Activated T-cell treated with anti-CD3 and anti-CD28 coated beads for 1 hour (primary cell): ENCODE data around the gene FDCSP.
"Not testable (repeated sequence)": the region's sequence is repeated elsewhere in the genome, so short reads cannot be mapped to it uniquely, and the experiment has no call there.

Source experiments
- DNase-seq: peaks from one replicate; pipeline ENCODE4 v3.0.0-alpha.2; 2020; ENCODE audit warnings: low read depth

Gene FDCSP

DNA sequence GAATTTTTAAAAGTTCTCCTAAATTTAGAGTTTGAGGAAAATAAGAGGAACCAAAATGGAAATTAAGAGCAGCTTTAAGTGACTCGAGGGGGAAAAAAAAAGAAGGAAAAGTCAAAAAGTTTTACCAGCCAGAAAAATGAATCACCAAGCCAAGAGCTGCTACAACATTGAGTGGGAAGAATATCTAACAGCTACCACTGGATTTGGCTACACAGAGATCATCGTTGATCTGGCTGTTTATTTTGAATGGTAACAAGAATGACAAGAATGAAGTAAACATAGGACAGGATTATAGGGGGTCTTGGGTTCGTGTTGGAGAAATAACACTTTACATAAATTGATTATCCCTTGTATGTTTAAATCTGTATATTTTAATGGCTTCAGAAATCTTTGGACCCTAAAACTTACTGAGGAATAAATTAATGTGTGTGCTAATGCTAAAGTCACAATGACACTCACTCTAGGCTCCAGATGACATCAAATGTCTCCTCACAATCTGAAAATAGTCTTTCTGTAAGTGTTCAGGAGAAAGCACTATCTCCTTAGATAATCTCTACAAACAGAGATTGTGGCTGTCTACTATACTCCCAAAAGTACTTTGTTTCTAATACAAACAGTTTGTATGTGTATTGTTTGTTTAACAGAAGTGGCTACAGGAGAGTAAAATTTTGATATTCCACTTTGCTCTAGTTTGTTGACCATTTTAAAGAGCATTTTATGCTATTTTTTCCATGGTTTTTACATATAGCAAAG, 13.4 kb downstream of the FDCSP start:
- DNase-seq, result no peak

- no peak for DNase-seq
Observed at GRCh38 chr4:70239884-70240591, 14.1 kb downstream of the FDCSP start.

DNA sequence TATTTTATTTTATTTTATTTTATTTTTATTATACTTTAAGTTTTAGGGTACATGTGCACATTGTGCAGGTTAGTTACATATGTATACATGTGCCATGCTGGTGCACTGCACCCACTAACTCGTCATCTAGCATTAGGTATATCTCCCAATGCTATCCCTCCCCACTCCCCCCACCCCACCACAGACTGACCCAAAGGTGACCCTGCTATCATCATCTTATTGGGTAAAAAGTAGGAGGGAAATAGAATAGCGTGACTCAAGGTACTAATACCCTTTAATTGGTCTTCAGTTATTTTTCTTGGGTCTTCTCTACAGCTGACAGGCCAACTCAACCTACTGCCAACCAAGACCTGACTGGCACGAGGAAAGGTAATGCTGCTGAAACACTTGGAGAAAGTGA, 16.4 kb downstream of the FDCSP start, which contains the start of gene CSN3:
CSN3 (plus strand) TSS at position 301 of the 400 bp plus-strand sequence. CDS start 2,223 bp downstream, outside the sequence.
- not testable (repeated sequence) for DNase-seq

DNA sequence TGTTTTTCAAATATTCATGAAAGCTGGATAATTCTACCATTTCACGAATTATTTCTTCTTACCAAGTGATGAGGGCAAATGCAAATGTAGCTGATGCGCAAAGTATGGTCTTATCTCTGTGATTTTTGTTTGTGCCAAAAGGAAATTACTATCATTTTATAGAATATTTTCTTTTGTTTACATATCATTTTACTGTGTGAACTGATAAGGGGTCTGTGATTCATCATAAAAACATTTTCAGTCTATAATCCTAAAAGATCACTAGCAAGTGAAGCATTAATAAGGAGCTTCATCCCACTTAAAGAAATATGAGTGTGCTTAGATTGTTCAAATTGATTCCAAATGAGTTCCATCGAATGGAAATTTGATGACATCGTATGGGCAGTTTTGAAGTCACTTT, 17.2 kb downstream of the FDCSP start:
- DNase-seq, result no peak

DNA sequence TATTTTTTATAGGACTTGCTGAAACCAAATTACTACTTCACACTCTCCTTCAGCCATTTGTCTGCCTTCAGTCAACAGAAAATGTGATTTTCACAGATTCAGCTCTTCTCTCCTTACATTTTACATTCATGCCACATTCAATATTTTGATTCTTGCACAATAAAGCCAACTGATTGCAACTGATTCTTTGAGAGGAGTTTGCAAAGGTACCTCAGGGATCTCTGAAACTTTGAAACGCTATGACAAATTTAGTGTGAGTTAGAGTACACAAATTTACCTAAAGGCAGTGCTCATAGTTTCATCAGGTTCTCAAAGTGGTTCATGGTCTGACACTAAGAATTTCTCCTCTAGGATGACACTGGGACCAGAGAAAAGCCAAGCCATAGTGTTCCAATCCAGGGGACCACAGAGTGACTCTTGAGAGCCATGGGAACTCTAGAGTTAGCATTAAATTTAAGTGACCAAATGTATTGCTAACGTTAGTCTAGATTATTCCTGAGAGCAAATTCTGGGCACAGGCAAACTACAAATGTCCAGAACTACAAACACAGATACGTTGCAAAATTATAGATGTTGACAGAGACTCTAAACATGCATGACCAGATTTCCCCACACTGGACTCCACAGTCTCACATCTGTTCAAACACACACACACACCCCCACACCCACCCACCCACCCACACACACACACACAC, 25.5 kb downstream of the FDCSP start:
- no peak for DNase-seq

DNA sequence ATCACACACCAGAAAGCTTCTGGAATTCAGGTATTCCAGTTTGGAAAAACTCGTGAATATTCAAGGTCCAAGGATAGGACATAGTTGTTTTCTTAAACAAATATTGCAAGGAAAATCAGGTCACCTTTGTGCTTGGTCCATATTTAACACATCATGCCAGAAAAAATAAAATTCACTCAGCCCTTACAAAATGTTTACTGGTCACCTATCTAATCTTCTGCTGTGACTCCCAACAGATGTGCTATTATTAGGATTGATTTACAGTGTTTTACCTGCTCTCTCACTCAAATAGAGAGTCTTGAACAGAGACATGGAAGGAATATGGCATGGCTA, 26.0 kb downstream of the FDCSP start:
- no peak for DNase-seq

DNA sequence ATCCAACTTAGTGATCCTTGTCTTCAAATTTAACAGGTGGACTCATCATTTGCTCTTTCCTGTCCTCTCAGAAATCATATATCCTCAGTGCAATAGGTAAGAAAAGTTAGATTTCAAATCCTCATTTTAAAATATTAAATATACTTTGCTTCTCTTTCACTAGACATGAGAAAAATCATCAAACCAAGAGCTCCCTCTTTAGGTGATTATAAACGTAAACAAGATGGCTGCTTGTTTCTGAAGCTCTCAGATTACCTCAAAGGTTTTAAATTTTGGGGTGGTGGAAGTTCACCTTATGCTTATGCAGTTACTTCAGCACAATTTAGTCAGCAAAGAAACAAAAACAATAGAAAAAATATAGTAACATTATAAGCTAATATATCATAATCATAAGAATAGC, 43.8 kb downstream of the FDCSP start:
- no peak for DNase-seq

DNA sequence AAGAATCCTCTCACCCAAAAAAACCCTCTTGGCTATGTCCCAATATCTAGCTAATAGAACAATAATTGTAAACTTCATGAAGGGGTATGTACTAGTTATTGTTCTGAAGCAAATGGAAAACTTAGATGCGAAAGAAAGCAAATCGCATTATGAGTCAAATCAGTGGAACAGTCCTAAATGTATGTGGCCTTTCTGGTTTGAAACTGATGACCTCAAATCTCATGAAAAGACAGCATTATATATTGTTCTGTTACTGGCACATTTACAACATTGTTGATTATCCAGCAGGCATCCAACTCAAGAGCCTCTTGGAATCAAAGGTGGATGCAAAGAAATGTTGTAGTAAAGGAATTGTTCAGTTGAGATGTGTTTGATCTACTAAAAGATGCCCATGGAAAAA, 51.2 kb downstream of the FDCSP start:
- no peak for DNase-seq

- DNase-seq, result no peak
Observed at GRCh38 chr4:70280567-70280966, 54.6 kb downstream of the FDCSP start.
